ENCODE measurements around the gene C11orf24.

DNA sequence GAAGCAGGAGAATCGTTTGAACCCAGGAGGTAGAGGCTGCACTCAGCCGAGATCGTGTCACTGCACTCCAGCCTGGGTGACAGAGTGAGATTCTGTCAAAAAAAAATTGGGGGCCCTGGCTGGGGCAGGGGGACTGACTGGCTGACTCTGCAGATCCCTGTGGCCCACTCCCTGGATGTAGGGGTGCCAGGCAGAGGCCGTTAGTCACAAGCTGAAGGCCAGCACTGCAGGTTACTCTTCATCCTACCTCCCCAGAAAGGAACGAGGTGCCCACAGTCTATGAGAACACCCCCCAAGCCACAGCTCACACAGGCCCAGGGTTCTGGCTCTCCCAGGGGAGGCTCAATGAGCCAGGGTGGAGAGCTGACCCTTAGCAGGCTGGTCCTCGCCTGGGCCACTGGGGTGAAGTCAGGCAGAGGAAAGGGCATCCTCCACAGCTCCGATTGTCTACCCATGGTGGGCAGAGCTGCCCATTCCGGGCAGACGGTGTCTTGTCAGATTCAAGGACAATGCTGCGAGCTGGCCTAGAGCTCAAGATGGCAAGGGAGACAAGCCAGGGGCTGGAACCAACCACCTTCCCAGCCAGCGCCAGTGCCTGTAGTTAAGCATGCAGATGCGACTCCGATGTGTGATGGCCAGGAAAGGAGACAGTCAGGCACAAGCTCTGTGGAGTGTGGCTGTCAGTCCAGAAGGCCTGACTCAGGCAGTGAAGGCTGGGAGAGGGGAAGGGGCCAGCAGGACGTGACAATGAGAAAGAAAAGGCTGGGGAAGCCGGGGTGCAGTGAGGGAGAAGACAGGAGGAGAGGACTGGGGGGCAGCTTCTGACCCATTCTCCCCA is 12.4 kb downstream of the C11orf24 start:
- TF ChIP-seq MXI1 (IDR thresholded peaks at IDR 0.05; ENCODE audit: borderline replicate concordance, low read depth, low read length): no peak
- TF ChIP-seq CTCF (conservative IDR thresholded peaks at IDR 0.05; ENCODE audit: low read depth, low read length): no peak
- no peak for TF ChIP-seq POLR2A (IDR thresholded peaks at IDR 0.05; ENCODE audit: low read depth, low read length)
- TF ChIP-seq MAZ (IDR thresholded peaks at IDR 0.05; ENCODE audit: borderline replicate concordance, low read depth, low read length): no peak
- TF ChIP-seq BHLHE40 (IDR thresholded peaks at IDR 0.05; ENCODE audit: low read depth, low read length): no peak
- no peak for TF ChIP-seq CHD1 (IDR thresholded peaks at IDR 0.05; ENCODE audit: low read depth, low read length)
- no peak for TF ChIP-seq SMC3 (IDR thresholded peaks at IDR 0.05; ENCODE audit: low read depth, low read length)
- TF ChIP-seq USF2 (IDR thresholded peaks at IDR 0.05; ENCODE audit: low read depth, low read length): no peak
- TF ChIP-seq RCOR1 (IDR thresholded peaks at IDR 0.05; ENCODE audit: insufficient replicate concordance, low read length): no peak
